Activated CD8-positive, alpha-beta memory T cell treated with anti-CD3 and anti-CD28 coated beads for 4 hours (primary cell): Measurements from ENCODE around the gene ETV1.

Experiments used
- DNase-seq, 2 donors: peaks; one replicate each; pipeline ENCODE4 v3.0.0-alpha.2; 2020; ENCODE audit warnings: low read depth in 2 of 2

ETV1 gene

GRCh38 chr7:13987395-13987794, 2.1 kb downstream of the ETV1 start:
- no peak for DNase-seq

GRCh38 chr7:13986208-13986607, 3.3 kb downstream of the ETV1 start:
- DNase-seq: no peak

GRCh38 chr7:13984831-13985685, 4.4 kb downstream of the ETV1 start:
- no peak for DNase-seq

DNA sequence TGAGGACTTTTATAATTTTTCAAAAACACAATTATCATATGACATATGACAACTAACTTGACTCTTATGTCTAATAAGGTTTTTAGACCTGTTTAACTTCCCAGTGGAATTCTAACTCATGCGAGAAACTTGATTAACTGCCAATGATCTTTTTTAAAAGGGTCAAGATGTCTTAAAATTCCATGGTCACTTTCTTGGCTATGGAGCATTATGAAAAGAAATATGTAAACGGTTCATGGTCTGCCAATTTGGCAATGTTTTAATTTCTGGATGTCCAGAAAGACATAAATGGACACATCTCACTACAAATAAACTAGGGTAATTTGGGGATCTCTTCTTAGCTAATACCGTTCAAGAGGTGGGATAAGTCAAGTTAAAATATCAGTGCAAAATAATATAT, 5.4 kb downstream of the ETV1 start:
- DNase-seq: no peak

- DNase-seq: no peak
These were observed 6.4 kb downstream of the ETV1 start for GRCh38 chr7:13982940-13983677.

GRCh38 chr7:13981070-13981469, 8.4 kb downstream of the ETV1 start:
- no peak for DNase-seq

DNA sequence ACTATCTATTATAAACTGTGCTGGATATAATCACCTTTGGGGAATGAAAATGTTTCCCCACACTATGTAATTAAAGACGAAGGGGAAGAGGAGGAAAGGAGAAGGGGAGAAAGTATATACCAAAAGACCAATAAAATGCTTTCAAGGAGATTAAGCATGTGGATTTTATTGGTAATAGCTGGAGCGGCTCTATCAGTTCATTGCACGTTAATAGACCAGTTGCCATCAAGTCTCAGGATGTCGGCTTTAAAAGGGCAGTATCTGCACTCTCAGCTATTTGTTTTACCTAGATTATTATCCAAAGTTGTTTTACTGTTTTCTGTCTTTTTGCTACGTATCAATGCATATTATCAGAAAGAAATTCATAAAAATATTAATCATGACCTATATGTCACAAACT, 9.0 kb downstream of the ETV1 start:
- DNase-seq: no peak

DNA sequence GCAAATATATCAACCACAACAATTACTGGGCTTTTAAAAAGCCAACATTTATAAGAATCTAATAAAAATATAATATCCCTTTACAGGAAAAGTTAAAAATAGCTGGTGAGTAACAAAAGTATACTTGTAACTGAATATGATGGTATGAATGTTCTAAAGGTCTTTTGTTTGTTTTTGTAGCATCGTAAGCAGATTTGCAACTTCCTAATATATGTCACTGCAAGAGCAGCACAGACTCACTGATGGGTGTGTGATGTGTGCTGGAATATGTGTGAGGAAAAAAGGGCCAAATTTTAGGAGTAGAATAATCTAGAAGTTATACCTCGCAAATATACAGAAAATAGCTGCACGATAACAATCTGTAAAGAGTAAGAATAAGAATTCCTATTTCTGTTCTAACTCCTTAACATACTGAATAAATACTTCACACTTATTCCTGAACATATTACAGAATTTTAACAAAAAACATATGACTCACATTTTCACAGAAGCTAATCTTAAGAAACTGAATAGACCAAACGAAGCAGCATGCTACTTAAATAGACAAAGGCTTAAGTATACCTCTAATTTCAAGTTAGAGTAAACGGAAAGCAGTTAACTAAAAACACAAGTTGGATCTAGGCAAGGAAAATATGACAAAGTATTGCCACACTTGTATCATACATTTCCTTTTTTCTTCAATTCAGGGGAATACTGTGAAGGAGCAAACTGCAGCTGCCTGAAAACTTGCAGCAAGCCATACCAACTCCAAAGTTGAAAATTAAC, 9.6 kb downstream of the ETV1 start:
- DNase-seq: no peak

GRCh38 chr7:13976594-13976993, 12.9 kb downstream of the ETV1 start:
- DNase-seq: no peak

GRCh38 chr7:13965077-13965476, 24.4 kb downstream of the ETV1 start:
- no peak for DNase-seq

GRCh38 chr7:13963925-13964324, 25.5 kb downstream of the ETV1 start:
- no peak for DNase-seq

- no peak for DNase-seq
These were observed 34.0 kb downstream of the ETV1 start for GRCh38 chr7:13955494-13955893.

DNA sequence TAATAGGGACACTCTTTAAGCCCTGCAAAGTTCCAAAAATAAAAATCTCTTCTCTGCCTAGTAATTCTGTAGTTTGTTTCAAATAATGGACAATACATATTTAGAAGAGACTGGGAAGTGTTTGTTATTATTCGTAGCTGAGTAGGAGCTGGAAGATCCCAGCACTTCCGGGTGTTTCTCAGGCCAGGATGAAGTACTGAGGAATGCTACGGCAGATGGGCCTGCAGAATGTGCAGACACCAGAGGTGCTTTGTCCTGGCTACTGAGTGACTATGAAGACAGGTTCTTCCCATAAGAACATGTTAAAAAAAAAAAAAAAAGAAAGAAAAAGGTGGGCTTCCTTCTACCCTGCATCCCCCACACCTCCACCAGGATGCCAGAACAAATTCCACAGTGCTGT, 36.1 kb downstream of the ETV1 start:
- DNase-seq: no peak

DNA sequence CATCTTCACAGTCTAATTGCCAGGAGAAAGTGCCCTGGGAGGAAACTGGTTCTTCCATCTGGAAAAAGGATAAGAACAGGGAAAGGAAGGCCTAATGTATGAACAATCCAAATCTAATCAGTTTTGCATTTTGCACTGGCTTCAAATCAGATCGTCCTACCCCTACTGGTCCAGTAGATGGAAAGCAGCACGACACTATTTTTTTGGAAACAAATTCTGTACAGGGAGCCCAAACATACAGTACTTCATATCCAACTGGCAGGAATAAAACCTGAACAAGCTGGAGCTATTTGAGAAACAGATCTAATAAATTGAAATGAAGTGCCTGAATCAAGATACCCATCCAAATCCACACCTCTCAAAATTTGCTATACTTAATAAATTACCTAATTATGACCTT, 36.5 kb downstream of the ETV1 start:
- DNase-seq: no peak

DNA sequence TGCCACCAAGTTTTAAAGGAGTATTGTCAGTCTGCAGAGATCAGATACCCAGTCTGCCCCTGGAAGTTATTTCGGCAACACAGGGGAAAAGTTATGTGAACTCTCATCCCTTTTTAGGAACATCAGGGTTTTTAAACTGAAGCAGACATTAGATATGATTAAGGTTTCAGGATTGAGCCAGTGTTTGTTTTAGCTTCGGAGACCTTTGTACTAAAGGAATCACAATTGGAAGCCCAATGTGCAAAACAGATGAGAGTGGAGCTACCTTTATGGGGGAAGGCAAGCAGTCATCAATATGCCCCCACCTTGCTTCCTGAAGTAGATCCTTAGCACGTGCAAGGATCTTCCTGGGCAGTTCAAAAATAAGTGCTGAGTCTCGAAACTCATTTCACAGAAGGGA, 39.5 kb downstream of the ETV1 start:
- DNase-seq: no peak

DNA sequence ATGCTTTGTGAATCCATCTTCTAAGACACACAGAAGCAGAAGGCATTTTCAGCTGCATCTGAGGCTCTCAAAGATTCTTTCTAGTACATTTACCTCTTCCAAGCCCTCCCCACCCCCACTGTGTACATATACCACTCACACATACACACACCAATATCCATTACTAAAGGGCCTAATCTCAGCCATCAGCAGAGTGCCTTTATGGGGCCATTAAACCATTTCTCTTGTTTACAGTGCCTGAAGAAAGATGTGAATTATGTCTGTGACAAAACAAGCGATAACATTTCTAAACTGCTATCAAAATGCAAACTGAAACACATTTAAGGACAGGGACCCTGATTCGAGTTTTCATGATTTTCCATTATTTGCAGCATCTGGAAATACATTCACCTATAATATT, 40.0 kb downstream of the ETV1 start:
- no peak for DNase-seq

- no peak for DNase-seq
These were observed 41.3 kb downstream of the ETV1 start for GRCh38 chr7:13948019-13948801.

DNA sequence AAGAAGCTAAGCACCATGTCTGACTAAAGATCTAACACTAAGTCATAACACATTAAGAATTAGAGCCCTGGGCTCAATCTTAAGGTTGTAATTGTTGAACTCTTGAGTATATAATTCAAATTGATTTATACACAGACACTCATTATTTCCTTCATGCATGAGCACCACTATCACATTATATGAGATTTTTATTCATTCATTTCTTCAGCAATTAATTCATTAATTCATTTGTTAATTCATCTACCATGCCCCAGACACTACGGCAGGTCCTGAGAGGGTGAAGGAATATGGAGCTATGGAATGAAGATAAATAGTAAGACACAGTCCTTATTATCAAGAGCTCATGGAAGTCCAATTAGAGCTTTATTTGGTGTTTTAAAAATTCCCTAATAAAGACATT, 41.9 kb downstream of the ETV1 start:
- no peak for DNase-seq

- no peak for DNase-seq
These were observed 43.3 kb downstream of the ETV1 start for GRCh38 chr7:13946181-13946580.

- DNase-seq: no peak
These were observed 43.8 kb downstream of the ETV1 start for GRCh38 chr7:13945670-13946069.

DNA sequence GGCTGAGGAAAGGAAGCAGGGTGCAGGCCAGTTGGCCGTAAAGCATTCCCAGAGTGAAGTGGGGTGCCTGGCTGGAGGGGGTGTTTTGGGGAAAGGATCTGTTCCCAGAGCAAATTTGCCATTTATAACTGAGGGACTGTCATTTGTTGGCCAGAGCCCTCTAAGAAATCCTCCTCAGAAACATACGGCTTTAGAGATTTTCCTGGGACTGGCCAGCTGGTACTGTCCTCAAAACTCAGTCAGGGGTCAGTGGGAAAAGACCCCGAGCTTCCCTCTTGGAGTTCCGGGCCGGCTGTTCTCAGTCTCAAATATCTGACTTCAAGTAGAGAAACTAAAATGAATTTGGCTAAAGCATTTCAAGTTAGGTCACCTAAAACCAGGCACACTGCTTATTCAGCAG, 55.9 kb downstream of the ETV1 start:
- DNase-seq: no peak

DNA sequence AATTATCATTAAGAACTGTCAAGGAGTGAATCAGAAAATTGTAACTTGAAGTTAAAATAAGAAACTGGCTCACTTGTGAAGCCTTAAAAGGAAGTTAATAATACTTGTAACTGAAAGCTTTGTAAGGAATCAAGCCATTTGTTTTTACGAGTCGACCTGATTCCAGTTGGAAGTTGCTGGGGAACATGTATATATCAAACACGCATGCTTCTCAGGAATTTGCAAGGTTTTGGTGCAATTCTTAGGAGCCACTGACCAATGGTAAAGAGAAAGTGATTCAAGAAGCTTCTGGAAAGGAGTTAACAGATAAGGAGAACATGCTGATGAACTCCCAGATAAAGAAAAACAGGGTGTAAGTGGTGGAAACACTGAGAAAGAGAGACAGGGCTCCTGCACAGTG, 56.4 kb downstream of the ETV1 start:
- DNase-seq: no peak
